Body of pancreas (tissue), 4 donors: ENCODE results near the gene GLRX3. TPM values are rescaled to one million over a fixed set of nuclear protein-coding genes. Genes with fewer than 3 reads are reported as not detected.

Experiments used
- ATAC-seq: fragments of 150-250 bp; one replicate; pipeline ENCODE4 v1.9.1; 2016
- DNase-seq, 4 donors: peaks; one replicate each; pipeline ENCODE4 v3.0.0-alpha.2; 2019
- H3K27ac ChIP-seq, 4 donors: fragments of 200-600 bp; sonication (generic); 1 replicate in 3 of 4; 2 replicates in 1 of 4; pipeline versions ENCODE4 v1.5.1 to v1.6.1; 2016 to 2019; ENCODE audit warnings: mild to moderate bottlenecking in 1 of 4, mixed read lengths in 1 of 4, moderate library complexity in 1 of 4
- H3K27me3 ChIP-seq, 2 donors: fragments of 200-600 bp; sonication (generic); one replicate each; pipeline ENCODE4 v1.6.0; 2016; ENCODE audit warnings: mild to moderate bottlenecking in 1 of 2
- H3K36me3 ChIP-seq, 2 donors: fragments of 200-600 bp; sonication (generic); replicated peaks in 1 of 2; 2 replicates each; pipeline ENCODE4 v1.5.1; 2016; ENCODE audit warnings: low read depth in 2 of 2; ENCODE audit not compliant: insufficient read depth in 1 of 2
- H3K4me1 ChIP-seq: fragments of 200-600 bp; sonication (generic); one replicate; pipeline ENCODE4 v1.6.0; 2016
- H3K4me3 ChIP-seq, 2 donors: fragments of 200-600 bp; sonication (generic); 1 replicate in 1 of 2; 2 replicates in 1 of 2; pipeline ENCODE4 v1.5.1; 2016 to 2019
- H3K9me3 ChIP-seq, 3 donors: fragments of 200-600 bp; sonication (generic); 1 replicate in 2 of 3; 2 replicates in 1 of 3; pipeline ENCODE4 v1.5.1; 2016
- CTCF ChIP-seq, 7 experiments: fragments of 450-650 bp in 4 of 7; fragments of 200-600 bp in 3 of 7; sonication (generic) in 3 of 7; IDR thresholded peaks; one replicate each; pipeline ENCODE4 v1.5.1; 2016 to 2019; ENCODE audit warnings: antibody characterized with exemption in 7 of 7
- POLR2A ChIP-seq, 3 donors: fragments of 450-650 bp; IDR thresholded peaks; one replicate each; pipeline ENCODE4 v1.6.1; 2016; ENCODE audit warnings: antibody characterized with exemption in 3 of 3, mild to moderate bottlenecking in 2 of 3
- WGBS, 2 donors: methylation state at CpG; one replicate each; pipeline ENCODE4 v1.1.5; 2017; 5-methylcytosine and 5-hydroxymethylcytosine counted together
- intact Hi-C: fragments of 100-400 bp; cut with DNase I; formaldehyde crosslinking; loops from one replicate; pipeline ENCODE4 v1.15.1; 2023
- total RNA-seq, 2 donors: library from RNA; depleted of rRNA; stranded (reverse); fragments of >200 nt; gene quantifications; one replicate each; pipeline ENCODE4 v1.1.0, GENCODE V29; 2016

GLRX3 gene
- total RNA-seq, 2 donors from 2014 or later = 13.2 to 24.4 TPM

GRCh38 chr10:130141460-130141859 lies 5.3 kb downstream of the GLRX3 start:
- intact Hi-C loops = no loop called here
- H3K27me3 ChIP-seq = no peaks in the 10 kb centered on the region
- H3K27ac ChIP-seq = no peak overlapping the region
- H3K36me3 ChIP-seq = no peaks in the 10 kb centered on the region
- no peak overlapping the region for H3K4me3 ChIP-seq
- WGBS, 2 donors = 33 to 44% methylated on average over 1 of the region's 1 CpG
- TF ChIP-seq CTCF (IDR thresholded peaks at IDR 0.05) (no peak), POLR2A (IDR thresholded peaks at IDR 0.05) (no peak)
- ATAC-seq (no peak), DNase-seq (no peak)
- H3K9me3 ChIP-seq = no peaks in the 10 kb centered on the region
- H3K4me1 ChIP-seq = peaks cover 51% of the 10 kb centered on the region

DNA sequence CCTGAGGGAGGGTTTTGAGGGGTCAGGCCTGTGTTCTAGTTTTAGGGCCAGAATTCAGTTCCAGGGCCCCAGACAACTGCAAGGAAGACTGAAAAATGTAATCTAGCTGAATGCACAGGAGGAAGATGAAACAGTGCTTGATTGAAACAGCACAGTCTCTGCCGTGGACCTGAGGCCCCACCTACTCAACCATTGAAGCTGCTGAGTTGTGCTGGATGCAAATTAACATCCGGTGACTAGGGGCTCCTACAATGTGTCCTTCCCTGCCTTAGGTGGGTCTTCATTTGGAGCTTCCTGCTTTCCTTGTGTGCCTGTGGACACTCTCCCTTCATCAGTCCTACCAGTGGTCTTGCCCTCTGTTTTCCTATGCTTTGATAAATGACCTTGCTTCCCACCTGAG lies 5.7 kb downstream of the GLRX3 start:
- Histone ChIP-seq H3K4me3 (no peak overlapping the region), H3K9me3 (no peaks in the 10 kb centered on the region), H3K27ac (no peak overlapping the region), H3K27me3 (no peaks in the 10 kb centered on the region), H3K4me1 (peaks cover 51% of the 10 kb centered on the region), H3K36me3 (no peaks in the 10 kb centered on the region)
- no peak for TF ChIP-seq POLR2A (IDR thresholded peaks at IDR 0.05)
- TF ChIP-seq CTCF (IDR thresholded peaks at IDR 0.05) = no peak
- WGBS, 2 donors = 58 to 70% methylated on average over 2 of the region's 2 CpGs
- no peak for ATAC-seq
- DNase-seq = no peak
- intact Hi-C loops = no loop called here

GRCh38 chr10:130146042-130146441 lies 9.9 kb downstream of the GLRX3 start:
- ATAC-seq (no peak), DNase-seq (no peak)
- Histone ChIP-seq H3K27ac (no peak overlapping the region), H3K9me3 (no peaks in the 10 kb centered on the region), H3K27me3 (no peaks in the 10 kb centered on the region), H3K4me3 (no peak overlapping the region), H3K4me1 (peaks cover 17% of the 10 kb centered on the region), H3K36me3 (peaks cover 0 to 2% of the 10 kb centered on the region in 2 donors)
- TF ChIP-seq CTCF (IDR thresholded peaks at IDR 0.05) = no peak
- no peak for TF ChIP-seq POLR2A (IDR thresholded peaks at IDR 0.05)
- 77 to 80% methylated on average over 4 of the region's 4 CpGs for WGBS, 2 donors
- intact Hi-C loops = no loop called here

DNA sequence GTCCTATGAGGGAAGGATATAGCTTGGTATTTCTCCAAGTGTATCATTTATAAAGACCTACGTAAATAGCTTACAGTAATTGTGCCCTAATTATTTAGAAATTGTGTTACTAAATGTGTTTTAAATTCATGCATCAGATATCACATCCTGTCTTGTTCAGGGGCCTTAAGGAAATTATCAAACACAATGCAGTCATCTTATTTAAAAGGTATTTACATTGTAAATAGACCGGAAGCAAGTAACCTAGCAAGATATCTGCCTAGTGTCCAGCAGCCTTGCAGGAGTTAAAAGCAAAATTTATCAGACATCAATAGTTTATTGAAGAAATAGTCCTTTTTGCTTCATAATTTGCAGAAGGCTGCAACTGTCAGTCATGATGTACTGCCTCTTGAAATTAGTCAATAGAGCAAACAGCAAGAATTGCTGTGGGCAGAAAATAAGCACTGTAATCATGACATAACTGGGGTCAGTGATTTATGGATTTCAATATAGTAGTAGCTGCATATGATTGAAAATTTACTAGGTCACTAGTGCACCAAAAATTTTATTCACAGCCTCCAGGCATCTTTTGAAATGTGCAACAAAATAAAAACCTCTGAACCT lies 23.1 kb downstream of the GLRX3 start:
- no peak overlapping the region for H3K4me3 ChIP-seq
- TF ChIP-seq POLR2A (IDR thresholded peaks at IDR 0.05) (no peak), CTCF (IDR thresholded peaks at IDR 0.05) (no peak)
- H3K27ac ChIP-seq = no peak overlapping the region
- H3K9me3 ChIP-seq = no peaks in the 10 kb centered on the region
- WGBS, 2 donors = 77 to 83% methylated on average over 2 of the region's 2 CpGs
- intact Hi-C loops = no loop called here
- H3K4me1 ChIP-seq = no peaks in the 10 kb centered on the region
- DNase-seq = no peak
- ATAC-seq = no peak
- H3K36me3 ChIP-seq = peaks cover 7 to 9% of the 10 kb centered on the region in 2 donors
- no peaks in the 10 kb centered on the region for H3K27me3 ChIP-seq

GRCh38 chr10:130160775-130161174 lies 24.6 kb downstream of the GLRX3 start:
- H3K36me3 ChIP-seq = peaks cover 7 to 9% of the 10 kb centered on the region in 2 donors
- no peak for DNase-seq
- TF ChIP-seq CTCF (IDR thresholded peaks at IDR 0.05) (no peak), POLR2A (IDR thresholded peaks at IDR 0.05) (no peak)
- H3K27me3 ChIP-seq = no peaks in the 10 kb centered on the region
- H3K4me1 ChIP-seq = no peaks in the 10 kb centered on the region
- intact Hi-C loops = no loop called here
- H3K27ac ChIP-seq = no peak overlapping the region
- no peak overlapping the region for H3K4me3 ChIP-seq
- H3K9me3 ChIP-seq = no peaks in the 10 kb centered on the region
- ATAC-seq = no peak
- WGBS, 2 donors = 92 to 93% methylated on average over 6 of the region's 6 CpGs
